GDM1 (cell line): ENCODE measurements around the gene RAP1B.
"Not testable (repeated sequence)": the region's sequence is repeated elsewhere in the genome, so short reads cannot be mapped to it uniquely, and the experiment has no call there.

ENCODE experiments used
- DNase-seq: peaks from one replicate; lab custom pipeline; 2025; lab: John Stamatoyannopoulos, UW

The RAP1B gene

DNA sequence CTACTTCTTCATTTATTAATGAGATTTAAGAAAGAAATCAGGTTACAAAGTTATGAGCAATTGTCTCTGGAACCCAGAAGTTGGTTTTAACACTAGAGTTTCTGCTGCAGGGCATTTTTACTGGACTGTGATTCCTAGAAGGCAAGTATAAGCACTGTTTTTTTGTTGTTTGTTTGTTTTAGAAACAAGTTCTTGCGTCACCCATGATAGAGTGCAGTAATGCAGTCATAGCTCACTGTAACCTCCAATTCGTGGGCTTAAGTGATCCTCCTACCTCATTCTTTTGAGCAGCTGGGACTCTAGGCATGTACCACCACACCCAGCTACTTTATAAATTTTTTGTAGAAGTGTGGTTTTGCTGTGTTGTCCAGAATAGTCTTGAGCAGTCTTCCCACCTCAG is 25.6 kb downstream of the RAP1B start:
- DNase-seq, result no peak

DNA sequence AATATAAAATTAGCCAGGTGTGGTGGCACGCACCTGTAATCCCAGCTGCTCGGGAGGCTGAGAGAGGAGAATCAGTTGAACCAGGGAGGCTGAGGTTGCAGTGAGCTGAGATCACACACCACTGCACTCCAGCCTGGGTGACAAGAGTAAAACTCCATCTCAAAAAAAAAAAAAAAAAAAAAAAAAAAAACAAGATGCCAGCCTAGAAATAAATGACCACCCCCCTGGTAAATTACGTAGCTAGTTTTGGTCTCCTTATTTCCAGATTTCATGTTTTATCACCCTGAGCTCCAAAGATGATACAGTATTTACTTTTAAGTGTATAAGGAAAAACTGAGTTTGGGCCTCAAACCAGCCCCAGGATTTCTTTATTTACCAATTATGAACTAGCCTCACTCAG is 26.7 kb downstream of the RAP1B start:
- not testable (repeated sequence) for DNase-seq

DNA sequence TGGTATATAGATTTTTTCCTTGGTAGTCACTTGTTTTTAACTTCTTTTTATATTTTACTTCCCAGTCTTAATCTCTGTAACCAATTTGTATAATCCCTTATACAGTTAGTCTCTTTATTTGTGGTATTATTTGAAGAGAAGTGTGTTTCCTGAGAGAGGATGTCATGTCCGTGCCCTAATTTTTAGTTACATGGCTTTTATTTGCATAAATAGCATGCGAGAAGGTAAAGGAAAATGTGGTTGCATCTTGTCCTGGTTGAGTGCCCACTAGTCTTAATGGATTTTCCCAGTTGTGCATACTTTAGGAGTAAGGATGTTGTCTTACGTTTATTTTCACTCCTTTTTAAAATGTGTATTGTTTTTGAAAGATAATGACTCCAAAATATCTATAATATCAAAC is 27.5 kb downstream of the RAP1B start:
- no peak for DNase-seq

DNA sequence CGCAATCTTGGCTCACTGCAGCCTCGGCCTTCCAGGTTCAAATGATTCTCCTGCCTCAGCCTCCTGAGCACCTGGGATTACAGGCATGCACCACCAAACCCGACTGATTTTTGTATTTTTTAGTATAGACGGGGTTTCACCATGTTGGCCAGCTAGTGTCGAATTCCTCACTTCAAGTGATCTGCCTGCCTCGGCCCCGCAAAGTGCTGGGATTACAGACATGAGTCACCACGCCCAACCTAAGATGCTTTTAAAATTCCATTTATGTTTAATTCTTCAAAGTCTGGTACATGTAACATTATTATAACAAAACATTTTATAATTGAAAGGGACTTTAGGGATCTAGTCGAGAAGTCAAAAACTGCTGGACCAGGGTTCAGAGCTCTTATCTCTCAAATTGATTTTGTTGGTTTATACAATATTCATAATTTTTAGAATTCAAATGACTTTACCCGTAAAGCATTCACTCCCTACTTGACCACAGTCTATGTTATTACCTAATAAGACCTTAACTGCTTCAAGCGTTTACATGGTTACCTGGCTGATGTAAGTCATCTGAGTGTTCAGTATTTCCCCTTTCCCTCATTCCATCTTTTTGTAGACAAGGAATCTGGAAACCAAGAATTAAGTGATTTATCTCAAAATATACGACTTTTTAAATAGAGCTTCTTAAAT is 28.2 kb downstream of the RAP1B start:
- DNase-seq, result no peak

DNA sequence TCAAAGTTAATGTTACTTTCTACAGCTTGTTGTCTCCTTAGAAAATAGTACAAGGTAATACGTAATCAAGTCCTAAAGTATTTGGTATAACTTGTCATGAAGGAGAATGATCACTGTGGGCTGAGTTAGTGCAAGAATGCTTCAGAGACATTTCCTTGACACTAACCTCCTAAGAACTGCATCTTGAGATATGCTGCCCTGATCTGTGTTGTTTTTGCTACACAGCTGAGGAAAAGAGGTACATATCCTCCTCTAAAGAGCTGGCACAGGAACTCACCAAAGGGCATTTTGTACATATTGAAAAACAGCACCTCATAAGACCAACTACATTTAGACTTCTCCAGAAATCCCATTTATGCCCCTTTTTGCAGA is 28.7 kb downstream of the RAP1B start:
- no peak for DNase-seq

DNA sequence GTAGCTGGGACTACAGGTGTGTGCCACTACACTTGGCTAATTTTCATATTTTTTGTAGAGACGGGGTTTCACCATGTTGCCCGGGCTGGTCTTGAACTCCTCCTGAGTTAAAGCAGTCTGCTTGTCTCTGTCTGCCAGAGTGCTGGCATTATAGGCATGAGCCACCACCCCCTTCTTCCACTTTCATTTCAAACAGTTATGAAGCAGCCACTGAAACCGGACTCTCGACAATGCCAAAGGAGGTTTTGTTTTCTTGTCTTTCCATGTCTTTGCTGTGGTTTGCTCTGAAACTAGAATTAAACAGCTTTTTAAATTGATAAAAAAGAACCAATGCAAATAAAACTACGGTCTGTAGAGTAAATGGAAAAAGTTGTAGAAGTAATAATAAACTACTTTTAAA is 30.4 kb downstream of the RAP1B start:
- DNase-seq, result no peak

DNA sequence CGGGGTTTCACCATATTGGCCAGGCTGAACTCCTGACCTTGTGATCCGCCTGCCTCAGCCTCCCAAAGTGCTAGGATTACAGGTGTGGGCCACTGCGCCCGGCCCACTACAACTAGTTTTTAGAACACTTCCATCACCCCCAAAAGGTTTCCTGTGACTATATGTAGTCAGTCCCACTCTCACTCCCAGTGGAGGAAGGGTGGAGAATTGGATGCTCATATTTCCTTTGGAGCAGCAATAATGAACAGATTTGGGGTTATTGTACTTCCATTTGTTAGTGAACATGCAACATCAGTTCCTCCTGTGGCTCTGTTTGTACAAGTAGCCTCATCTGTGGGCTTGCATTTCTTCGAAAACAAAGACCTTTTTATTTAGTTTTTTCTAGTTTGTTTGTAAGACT is 35.8 kb downstream of the RAP1B start:
- no peak for DNase-seq

DNA sequence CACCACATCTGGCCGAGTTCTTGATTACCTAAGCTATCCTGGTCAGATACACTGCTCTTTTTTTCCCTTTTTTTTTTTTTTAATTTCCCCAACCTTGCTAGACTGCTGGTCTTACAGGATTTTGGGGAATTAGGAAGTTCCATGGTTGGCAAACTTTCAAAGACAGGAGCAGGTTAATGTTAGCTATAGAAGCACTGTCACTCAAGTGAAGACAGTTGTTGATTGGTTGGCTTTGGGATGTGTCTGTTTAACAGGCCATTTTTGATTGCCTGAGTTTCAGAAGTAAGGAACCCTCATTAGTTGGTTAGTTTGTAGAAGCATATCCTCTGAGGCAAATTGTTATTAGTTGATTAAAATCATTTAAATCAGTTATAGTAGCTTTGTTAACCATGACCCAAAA is 36.8 kb downstream of the RAP1B start:
- DNase-seq, result no peak

DNA sequence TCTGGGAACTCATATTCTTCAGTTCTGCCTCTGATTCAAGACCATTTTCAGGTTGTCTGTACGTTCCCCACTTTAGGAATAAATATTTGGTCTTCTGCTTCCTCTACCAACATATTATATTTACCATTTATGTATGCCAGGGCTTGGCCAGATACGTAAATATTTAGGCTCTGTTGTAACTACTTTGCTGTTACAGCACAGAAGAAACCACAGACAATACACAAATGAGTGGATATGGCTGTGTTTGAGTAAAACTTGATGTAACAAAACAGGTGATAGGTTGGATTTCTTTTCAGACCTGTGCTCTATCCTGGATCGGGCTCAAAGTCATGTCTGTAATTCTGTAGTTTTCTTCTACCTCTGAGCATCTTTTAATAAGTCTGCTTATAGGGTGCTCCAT is 37.5 kb downstream of the RAP1B start:
- no peak for DNase-seq

DNA sequence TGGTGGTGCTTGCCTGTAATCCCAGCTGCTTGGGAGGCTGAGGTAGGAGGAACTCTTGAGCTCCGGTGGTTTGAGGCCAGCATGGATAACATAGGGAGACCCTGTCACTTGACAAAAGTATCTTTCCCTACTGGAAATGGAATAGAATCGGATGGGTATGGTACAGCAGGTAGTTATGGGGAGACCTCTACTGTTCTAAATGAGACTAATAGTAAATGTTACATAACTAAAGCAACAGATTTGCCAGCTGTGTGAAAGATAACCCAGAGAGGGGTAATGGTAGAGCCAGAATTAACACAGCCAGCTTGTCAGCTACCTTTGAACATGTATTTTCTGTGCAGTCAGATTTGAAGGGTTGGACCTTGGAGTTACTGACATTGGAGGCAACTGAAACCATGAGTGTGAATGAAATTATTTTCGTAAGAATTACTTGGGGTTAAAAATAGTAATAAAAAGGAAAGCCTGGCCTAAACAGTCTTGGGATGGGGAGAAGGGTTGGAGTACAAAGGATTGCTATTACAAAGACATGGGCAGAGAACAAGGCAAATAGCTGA is 54.4 kb downstream of the RAP1B start:
- no peak for DNase-seq

DNA sequence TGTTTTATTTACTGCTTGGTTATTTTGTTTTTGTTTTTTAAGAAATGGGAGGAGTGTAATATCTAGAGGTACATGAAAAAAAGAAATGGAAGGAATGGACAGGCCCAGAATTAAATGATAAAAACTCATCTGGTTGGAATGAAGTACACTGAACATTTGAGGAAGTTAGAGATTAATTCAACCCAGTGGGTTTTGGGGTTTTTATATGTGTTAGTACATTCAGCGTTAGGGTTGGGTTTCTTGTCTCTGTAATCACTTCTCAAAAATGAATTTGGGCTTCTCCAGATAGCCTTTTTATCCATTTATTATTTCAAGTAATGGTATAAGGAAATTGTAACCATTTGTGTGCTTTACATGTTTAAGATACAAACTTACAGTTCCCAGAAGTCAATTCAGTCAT is 56.6 kb downstream of the RAP1B start:
- DNase-seq, result no peak

DNA sequence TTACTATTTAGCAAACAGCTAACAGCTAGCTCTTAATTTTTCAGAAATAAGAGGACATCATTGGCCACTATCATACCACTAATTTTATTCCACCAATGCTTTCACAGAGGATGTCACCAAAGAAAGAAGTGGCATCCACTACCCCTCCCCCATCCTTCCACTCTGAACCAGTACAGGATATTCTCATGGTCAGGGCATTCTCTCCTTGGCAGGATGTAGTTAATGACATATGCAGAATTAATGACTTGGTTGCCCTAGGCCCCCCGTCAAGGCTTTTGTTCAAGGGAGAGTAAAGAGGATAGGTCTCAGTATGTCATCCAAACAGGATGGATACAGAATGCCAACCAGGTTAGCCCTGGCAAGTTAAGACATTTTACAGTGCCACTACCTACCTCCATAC is 57.2 kb downstream of the RAP1B start:
- no peak for DNase-seq

DNA sequence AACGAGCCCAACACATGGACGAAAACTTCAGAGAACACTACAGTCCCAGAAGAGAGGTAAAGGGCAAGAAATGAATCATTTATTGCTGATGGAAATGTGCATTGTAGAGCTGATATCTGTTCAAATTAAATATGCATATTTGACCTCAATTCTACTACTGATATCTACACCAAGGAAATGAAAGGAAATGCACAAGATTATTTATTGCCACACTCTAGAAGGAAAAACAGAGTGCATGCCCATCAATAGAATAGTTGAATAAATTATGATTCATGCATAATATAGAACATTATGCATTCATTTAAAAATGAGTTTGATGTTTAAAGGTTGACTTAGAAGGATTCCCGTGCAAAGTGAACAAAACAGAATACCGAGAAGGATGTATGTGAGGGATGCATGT is 60.5 kb downstream of the RAP1B start:
- no peak for DNase-seq

DNA sequence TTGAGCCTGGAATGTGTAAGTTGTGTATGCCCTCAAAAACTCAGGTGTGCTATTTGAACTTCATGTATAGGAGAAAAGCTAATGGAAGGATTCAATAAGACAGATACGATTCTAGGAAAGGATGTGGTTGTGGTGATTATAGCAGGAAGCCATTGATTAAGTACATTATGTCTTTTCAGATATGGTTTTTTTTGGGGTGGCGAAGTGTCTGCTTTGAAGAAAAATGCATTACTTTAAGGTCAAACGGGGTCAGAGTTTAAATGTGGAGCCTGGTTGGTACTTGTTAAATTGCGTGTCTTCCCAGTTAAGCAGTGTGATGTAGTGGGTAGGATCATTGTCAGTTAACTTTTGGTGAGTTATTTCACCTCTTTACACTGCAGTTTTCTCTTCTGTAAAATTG is 63.1 kb downstream of the RAP1B start:
- DNase-seq, result no peak

DNA sequence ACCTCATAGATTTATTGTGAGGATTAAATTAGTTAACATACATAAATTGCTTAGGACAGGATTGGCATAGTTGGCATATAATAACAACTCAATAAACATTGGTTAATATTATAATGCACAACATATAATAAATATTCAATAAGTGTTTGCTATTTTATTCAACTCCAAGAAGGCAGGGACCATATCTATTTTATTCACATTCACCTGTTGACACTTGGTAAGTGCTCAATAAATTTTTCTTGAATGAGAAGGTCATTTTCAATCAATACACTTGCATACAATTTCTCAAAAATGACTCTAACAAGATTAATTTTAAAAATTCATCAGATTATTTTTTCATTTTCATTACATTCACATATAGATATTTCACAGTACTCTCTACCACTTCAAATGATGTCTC is 63.7 kb downstream of the RAP1B start:
- DNase-seq, result no peak

DNA sequence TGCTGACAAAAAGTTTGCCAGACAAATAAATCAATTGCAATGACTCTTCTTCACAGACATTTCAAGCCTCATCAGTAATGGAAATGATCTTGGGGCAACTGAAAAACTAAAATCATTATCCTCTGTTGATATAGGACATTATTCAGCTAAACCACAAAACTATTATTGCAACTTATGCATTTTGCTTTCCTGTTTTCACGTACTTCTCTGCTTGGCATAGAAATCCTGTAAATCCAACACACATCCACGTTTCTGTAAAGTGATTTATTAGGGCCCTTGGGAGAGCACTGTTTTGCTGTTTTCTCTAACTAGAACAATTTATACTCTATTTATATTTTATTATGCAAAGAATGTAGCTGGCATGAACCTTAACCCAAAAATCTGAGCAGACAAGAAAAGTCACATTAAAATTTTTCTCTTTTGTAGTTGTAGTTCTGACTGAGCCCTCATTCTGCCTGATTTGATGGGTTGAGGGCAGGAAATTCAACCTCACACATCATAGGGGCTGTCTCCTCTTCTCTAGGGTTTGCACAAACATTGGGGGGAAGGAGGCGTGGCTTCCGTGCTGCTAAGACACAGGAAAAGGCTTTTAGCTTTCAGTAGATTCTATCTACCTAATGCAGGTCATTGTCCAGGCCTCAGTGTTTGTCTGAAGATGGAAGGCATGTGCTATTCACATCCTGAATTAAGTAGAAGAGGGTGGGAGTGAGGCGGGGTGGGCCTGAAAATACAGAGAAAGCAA is 64.6 kb downstream of the RAP1B start:
- no peak for DNase-seq

DNA sequence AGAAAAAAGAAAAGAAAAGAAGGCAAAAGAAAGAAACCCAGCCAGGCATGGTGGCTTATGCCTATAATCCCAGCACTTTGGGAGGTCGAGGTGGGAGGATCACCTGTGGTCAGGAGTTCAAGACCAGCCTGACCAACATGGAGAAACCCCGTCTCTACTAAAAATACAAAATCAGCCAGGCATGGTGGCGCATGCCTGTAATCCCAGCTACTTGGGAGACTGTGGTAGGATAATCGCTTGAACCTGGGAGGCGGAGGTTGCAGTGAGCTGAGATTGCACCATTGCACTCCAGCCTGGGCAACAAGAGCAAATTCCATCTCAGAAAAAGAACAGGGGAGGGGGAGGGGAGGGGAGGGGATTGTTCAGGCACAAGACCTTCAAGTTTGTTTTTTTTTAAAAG is 66.2 kb downstream of the RAP1B start:
- DNase-seq, result not testable (repeated sequence)

DNA sequence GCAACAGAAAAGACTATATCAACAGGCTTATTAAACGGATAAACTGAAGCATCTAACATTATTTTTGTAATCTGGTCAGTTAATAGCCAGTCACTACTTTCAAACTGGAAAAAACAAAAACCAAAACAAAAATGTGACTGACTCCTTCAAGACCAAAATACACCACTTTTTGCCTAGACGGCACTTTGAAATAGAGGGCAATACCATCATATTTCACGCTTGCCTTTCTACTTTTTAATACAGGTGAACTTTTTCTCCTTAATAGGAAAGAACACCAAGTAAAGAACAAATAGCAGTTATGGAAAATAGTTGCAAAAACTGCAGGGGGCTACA is 75.5 kb downstream of the RAP1B start:
- DNase-seq, result no peak

DNA sequence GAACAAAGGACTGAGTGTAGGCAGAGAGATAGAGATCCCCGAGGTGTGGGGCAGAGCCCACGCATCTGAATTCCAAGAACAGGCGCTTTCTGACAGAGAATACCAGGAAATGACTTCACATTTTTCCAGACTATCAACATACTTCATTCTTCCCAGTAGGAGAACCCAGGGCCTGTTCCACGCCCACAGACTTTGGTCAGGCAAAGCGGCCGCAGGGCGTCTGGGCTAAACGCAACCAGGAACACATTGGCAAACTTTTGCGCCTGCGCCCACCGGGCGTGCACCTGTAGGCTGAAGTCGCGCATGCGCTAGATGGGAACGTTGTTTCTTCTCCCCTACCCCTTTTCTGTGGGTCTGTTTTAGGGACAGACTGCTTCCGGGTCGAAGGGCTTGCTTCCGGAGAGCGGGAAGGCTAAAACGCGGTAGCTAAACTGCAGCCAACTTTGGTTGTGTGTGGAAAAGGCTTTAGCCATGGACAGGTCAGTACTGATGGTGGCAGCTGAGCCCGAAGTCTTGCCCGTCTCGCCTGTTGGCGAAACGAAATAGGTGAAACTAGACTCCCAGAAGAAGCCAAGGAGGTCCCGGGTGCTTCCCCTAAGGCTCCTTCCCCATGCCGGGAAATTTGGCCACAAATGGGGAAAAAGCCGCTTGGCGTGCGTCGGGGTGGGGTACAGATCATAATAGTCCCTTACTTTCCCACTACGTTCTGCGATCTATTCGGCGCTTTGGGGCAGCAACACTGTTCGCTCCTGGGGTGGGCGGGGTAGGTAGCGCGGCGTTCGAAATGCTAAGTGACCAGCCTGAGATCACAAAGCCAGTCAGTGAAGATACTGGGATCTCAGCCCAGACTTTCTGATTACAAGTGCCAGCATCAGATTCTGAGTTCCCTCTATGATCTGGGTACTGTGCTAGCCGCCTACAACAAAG is 76.2 kb downstream of the RAP1B start, which contains the start of gene NUP107:
Gene NUP107 (plus strand): TSS at position 384 of the 927 bp plus-strand sequence. CDS start 88 bp downstream, at position 472.
- DNase-seq, result peak; percentile 95

DNA sequence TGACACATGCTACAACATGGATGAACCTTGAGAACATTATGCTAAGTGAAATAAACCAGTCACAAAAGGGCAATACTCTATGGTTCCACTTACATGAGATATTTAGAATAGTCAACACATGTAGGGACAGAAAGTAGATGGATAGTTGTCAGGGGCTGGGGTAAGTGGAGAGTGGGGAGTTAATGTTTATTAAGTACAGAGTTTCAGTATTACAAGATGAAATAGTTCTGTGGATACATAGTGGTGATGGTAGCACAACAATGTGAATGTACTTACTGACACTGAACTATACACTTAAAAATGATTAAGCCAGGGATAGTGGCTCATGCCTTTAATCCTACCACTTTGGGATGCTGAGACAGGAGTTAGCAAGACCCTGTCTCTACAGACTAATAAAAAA is 84.8 kb downstream of the RAP1B start:
- DNase-seq, result no peak

DNA sequence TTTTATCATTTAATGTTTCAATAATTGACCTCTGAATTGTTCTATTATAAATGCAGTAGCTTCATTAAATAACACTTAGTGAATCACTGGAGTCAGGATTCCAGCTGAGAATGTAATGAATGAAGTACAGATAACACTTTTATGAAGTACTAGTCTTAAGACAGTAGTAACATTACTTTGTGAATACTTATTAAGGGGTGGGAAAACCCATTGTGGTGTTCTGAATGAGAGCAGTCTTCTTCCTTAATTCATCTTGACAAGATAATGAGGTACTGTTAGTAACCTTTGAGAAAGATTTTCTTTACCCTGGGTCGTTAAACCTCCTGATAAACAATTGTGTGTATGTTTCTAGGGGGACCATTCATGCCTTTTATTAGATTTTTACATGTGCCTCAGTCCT is 88.8 kb downstream of the RAP1B start:
- no peak for DNase-seq
